Endothelial cell of umbilical vein (primary cell): ENCODE measurements around the gene ITGB2. TPM values are rescaled to one million over a fixed set of nuclear protein-coding genes. Genes with fewer than 3 reads are reported as not detected.
A peak's percentile ranks its signal among the peaks of the same experiment; 100 is the strongest.
"Not testable (repeated sequence)": the region's sequence is repeated elsewhere in the genome, so short reads cannot be mapped to it uniquely, and the experiment has no call there.

Experiments used
- BruUV-seq: library from RNA; stranded (reverse); fragments of 400-500 nt; replicated peaks from 2 replicates; lab custom pipeline; 2021; lab: Mats Ljungman, UMichigan
- CTCF ChIA-PET: fragments of 300-600, 350-600 bp; sonication (Branson Sonifier 250); formaldehyde crosslinking; loops from one replicate; lab custom pipeline; 2021; ENCODE audit warnings: antibody characterized with exemption, inconsistent platforms; lab: Charles Lee
- POLR2A ChIA-PET: fragments of 300-600, 350-600 bp; sonication (Branson Sonifier 250); formaldehyde crosslinking; loops from one replicate; lab custom pipeline; 2021; ENCODE audit warnings: antibody characterized with exemption, inconsistent platforms; lab: Charles Lee
- DNase-seq: peaks from one replicate; pipeline ENCODE4 v3.0.0-alpha.2; 2011; ENCODE audit warnings: low read depth, low spot score
- FAIRE-seq: peaks from 2 replicates; lab custom pipeline; 2011; peaks lifted over from hg19 to GRCh38; lab: Jason Lieb, UNC
- H2AFZ ChIP-seq: 2 replicates; pipeline ENCODE4 v1.6.0; 2012; ENCODE audit warnings: low read depth, low read length, control low read depth, inconsistent platforms
- H3K27ac ChIP-seq: 2 replicates; pipeline ENCODE4 v1.5.1; 2011; ENCODE audit warnings: low read depth, mild to moderate bottlenecking, control low read depth, low read length, moderate library complexity; ENCODE audit not compliant: insufficient read depth
- H3K27me3 ChIP-seq, 2 experiments: 2 replicates each; pipeline versions ENCODE4 v1.6.0 to v1.6.1; 2011; ENCODE audit warnings: low read length in 2 of 2, mixed read lengths in 1 of 2; ENCODE audit not compliant: control insufficient read depth in 2 of 2, insufficient read depth in 2 of 2
- H3K36me3 ChIP-seq, 2 experiments: 2 replicates in 1 of 2; 3 replicates in 1 of 2; pipeline ENCODE4 v1.5.1; 2011; ENCODE audit warnings: low read length in 2 of 2, mild to moderate bottlenecking in 1 of 2, moderate library complexity in 1 of 2; ENCODE audit not compliant: control insufficient read depth in 2 of 2, insufficient read depth in 2 of 2; ENCODE audit errors: extremely low read depth in 1 of 2
- H3K4me1 ChIP-seq: 3 replicates; pipeline ENCODE4 v1.5.1; 2011; ENCODE audit warnings: mild to moderate bottlenecking, low read length; ENCODE audit not compliant: control insufficient read depth, insufficient read depth; ENCODE audit errors: extremely low read depth
- H3K4me2 ChIP-seq: 2 replicates; pipeline ENCODE4 v1.6.1; 2011; ENCODE audit warnings: low read length, control low read depth, mixed read lengths; ENCODE audit not compliant: insufficient read depth
- H3K4me3 ChIP-seq, 3 experiments: fragments of 200-600 bp in 1 of 3; sonication (generic), shearing (Covaris generic) in 1 of 3; replicated peaks in 1 of 3; 2 replicates each; pipeline ENCODE4 v1.5.1; 2011 to 2016; ENCODE audit warnings: control low read depth in 3 of 3, low read length in 3 of 3, mild to moderate bottlenecking in 2 of 3, inconsistent platforms in 1 of 3, low read depth in 1 of 3, moderate library complexity in 1 of 3; ENCODE audit not compliant: insufficient read depth in 1 of 3
- H3K79me2 ChIP-seq: 2 replicates; pipeline ENCODE4 v1.6.0; 2012; ENCODE audit warnings: low read length, inconsistent platforms; ENCODE audit not compliant: control insufficient read depth, insufficient read depth
- H3K9ac ChIP-seq: replicated peaks from 2 replicates; pipeline ENCODE3; 2011; ENCODE audit warnings: low read length, control low read depth; ENCODE audit not compliant: insufficient read depth; ENCODE audit errors: extremely low read depth
- H3K9me1 ChIP-seq: replicated peaks from 3 replicates; pipeline ENCODE4 v1.6.0; 2011; ENCODE audit warnings: mild to moderate bottlenecking, low read length; ENCODE audit not compliant: control insufficient read depth, insufficient read depth; ENCODE audit errors: extremely low read depth
- H3K9me3 ChIP-seq: replicated peaks from 2 replicates; pipeline ENCODE4 v1.5.1; 2012; ENCODE audit warnings: low read length, inconsistent platforms; ENCODE audit not compliant: control insufficient read depth, insufficient read depth
- H4K20me1 ChIP-seq: replicated peaks from 2 replicates; pipeline ENCODE3; 2011; ENCODE audit warnings: mild to moderate bottlenecking, low read length; ENCODE audit not compliant: control insufficient read depth, insufficient read depth; ENCODE audit errors: extremely low read depth
- EZH2 ChIP-seq: IDR thresholded peaks from 2 replicates; pipeline ENCODE4 v1.6.1; 2012; ENCODE audit warnings: borderline replicate concordance, low read depth, mild to moderate bottlenecking, moderate library complexity, low read length, inconsistent platforms; ENCODE audit not compliant: severe bottlenecking
- FOS ChIP-seq: IDR thresholded peaks from 2 replicates; pipeline ENCODE4 v1.6.1; 2011; ENCODE audit warnings: mild to moderate bottlenecking, low read length, moderate library complexity, borderline replicate concordance; ENCODE audit not compliant: insufficient read depth
- GATA2 ChIP-seq: IDR thresholded peaks from 2 replicates; pipeline ENCODE4 v1.7.0; 2011; ENCODE audit warnings: low read depth, mild to moderate bottlenecking, moderate library complexity, mixed read lengths, low read length; ENCODE audit not compliant: insufficient read length, insufficient read depth
- JUN ChIP-seq: IDR thresholded peaks from 2 replicates; pipeline ENCODE4 v1.6.1; 2011; ENCODE audit warnings: borderline replicate concordance, low read depth; ENCODE audit not compliant: insufficient read length, insufficient read depth
- MAX ChIP-seq: IDR thresholded peaks from 2 replicates; pipeline ENCODE4 v1.6.1; 2011; ENCODE audit not compliant: insufficient read depth, insufficient read length
- MYC ChIP-seq: IDR thresholded peaks from one replicate; pipeline ENCODE4 v1.6.1; 2011; ENCODE audit warnings: mild to moderate bottlenecking, low read depth, low read length
- POLR2A ChIP-seq: IDR thresholded peaks from 2 replicates; pipeline ENCODE4 v1.6.1; 2012; ENCODE audit warnings: low read depth, mild to moderate bottlenecking, control low read depth, low read length
- POLR2AphosphoS5 ChIP-seq: IDR thresholded peaks from 2 replicates; pipeline ENCODE4 v1.6.1; 2012; ENCODE audit warnings: low read depth, mild to moderate bottlenecking, control low read depth, low read length, moderate library complexity; ENCODE audit not compliant: insufficient read depth
- dilution Hi-C: fragments of 300-500 bp; cut with MboI; formaldehyde crosslinking; loops from one replicate; pipeline ENCODE4 v1.15.0; 2019; ENCODE audit warnings: low sequenced_read_pairs; ENCODE audit not compliant: extremely low pct_ligation_motif_present
- intact Hi-C: fragments of 100-400 bp; cut with micrococcal nuclease; formaldehyde crosslinking; loops from one replicate; pipeline ENCODE4 v1.10.0; 2022
- polyA plus RNA-seq, 4 experiments: library from polyadenylated mRNA; depleted of rRNA in 3 of 4; stranded (reverse) in 3 of 4; unstranded in 1 of 4; fragments of >200 nt; gene quantifications; 2 replicates each; pipeline versions ENCODE4 v1.2.1 to v1.2.3, GENCODE V29; 2011 to 2012; ENCODE audit warnings: missing spikeins in 1 of 4
- total RNA-seq: library from RNA; stranded (reverse); gene quantifications from 2 replicates; pipeline ENCODE4 v1.2.3, GENCODE V29; 2021
- TF ChIP-seq, protein P1 (sequence below), 2 donors: IDR thresholded peaks; 1 replicate in 1 of 2; 2 replicates in 1 of 2; pipeline ENCODE4 v1.5.1; 2011; ENCODE audit warnings: low read length in 2 of 2, mild to moderate bottlenecking in 2 of 2, moderate library complexity in 2 of 2, control low read depth in 1 of 2, inconsistent platforms in 1 of 2, low read depth in 1 of 2; ENCODE audit not compliant: insufficient read depth in 1 of 2; ENCODE audit errors: extremely low read depth in 1 of 2

Gene ITGB2
- total and polyA plus RNA-seq, 2 donors (not counting 3 experiments of a cell fraction or from before 2014, with no cell fraction given) = 0.39 to 0.91 TPM

- H3K9ac ChIP-seq = peak overlapping the region; percentile 63
- H3K27ac ChIP-seq = peak overlapping the region; percentile 98
- H3K4me1 ChIP-seq = peaks cover 49% of the 10 kb centered on the region
- H3K79me2 ChIP-seq = no peaks in the 10 kb centered on the region
- peak; percentile 94 for DNase-seq
- CTCF ChIA-PET = interaction anchor here (0.6 to 7.1 kb wide), 13 partner anchors 8 to 258 kb away, joined by 3 to 47 read pairs (median 4); no protein-coding TSS in a partner anchor
- H3K27me3 ChIP-seq = no peaks in the 10 kb centered on the region
- H3K36me3 ChIP-seq = no peaks in the 10 kb centered on the region
- H3K9me3 ChIP-seq = no peaks in the 10 kb centered on the region
- H2AFZ ChIP-seq = peak overlapping the region; percentile 34
- peak; percentile 91 for FAIRE-seq
- intact Hi-C loops (loop anchor here (1.0 kb wide), 2 partner anchors 7 to 31 kb away; partner anchors contain the start of gene PTTG1IP), dilution Hi-C loops (no loop called here)
- TF ChIP-seq, protein P1, sequence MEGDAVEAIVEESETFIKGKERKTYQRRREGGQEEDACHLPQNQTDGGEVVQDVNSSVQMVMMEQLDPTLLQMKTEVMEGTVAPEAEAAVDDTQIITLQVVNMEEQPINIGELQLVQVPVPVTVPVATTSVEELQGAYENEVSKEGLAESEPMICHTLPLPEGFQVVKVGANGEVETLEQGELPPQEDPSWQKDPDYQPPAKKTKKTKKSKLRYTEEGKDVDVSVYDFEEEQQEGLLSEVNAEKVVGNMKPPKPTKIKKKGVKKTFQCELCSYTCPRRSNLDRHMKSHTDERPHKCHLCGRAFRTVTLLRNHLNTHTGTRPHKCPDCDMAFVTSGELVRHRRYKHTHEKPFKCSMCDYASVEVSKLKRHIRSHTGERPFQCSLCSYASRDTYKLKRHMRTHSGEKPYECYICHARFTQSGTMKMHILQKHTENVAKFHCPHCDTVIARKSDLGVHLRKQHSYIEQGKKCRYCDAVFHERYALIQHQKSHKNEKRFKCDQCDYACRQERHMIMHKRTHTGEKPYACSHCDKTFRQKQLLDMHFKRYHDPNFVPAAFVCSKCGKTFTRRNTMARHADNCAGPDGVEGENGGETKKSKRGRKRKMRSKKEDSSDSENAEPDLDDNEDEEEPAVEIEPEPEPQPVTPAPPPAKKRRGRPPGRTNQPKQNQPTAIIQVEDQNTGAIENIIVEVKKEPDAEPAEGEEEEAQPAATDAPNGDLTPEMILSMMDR (IDR thresholded peaks at IDR 0.05; ENCODE audit: extremely low read depth in 1 of 2, insufficient read depth in 1 of 2, low read depth in 1 of 2, low read length in 2 of 2) = no peak
- TF ChIP-seq POLR2AphosphoS5 = peak; percentile 77
- peak; percentile 35 for TF ChIP-seq POLR2A
- no peak for TF ChIP-seq MYC
- TF ChIP-seq GATA2 = peak; percentile 44
- no peak for TF ChIP-seq MAX
- peak; percentile 58 for TF ChIP-seq JUN
- TF ChIP-seq EZH2 = no peak
- peak; percentile 49 for TF ChIP-seq FOS
- peak overlapping the region; percentile 58 for H3K4me2 ChIP-seq
- no peaks in the 10 kb centered on the region for H3K9me1 ChIP-seq
- BruUV-seq = no TSS peak
- POLR2A ChIA-PET = no interaction called here
- H4K20me1 ChIP-seq = no peaks in the 10 kb centered on the region
- no peak overlapping the region for H3K4me3 ChIP-seq
Observed at GRCh38 chr21:44880405-44881197, 40.1 kb downstream of the ITGB2 start.

- intact Hi-C loops, H3K27me3 ChIP-seq, dilution Hi-C loops, H4K20me1 ChIP-seq, H3K27ac ChIP-seq, H3K9me1 ChIP-seq, POLR2A ChIA-PET, H3K9me3 ChIP-seq, H3K4me2 ChIP-seq, H3K36me3 ChIP-seq, DNase-seq, H3K4me3 ChIP-seq, BruUV-seq, H3K9ac ChIP-seq, H3K79me2 ChIP-seq, FAIRE-seq, H2AFZ ChIP-seq: not testable (repeated sequence)
- H3K4me1 ChIP-seq = peaks cover 60% of the 10 kb centered on the region
- CTCF ChIA-PET = interaction anchor here (0.6 to 7.1 kb wide), 4 partner anchors 9 to 124 kb away, joined by 3 to 47 read pairs (median 7); no protein-coding TSS in a partner anchor
Observed at GRCh38 chr21:44879238-44879637, 41.5 kb downstream of the ITGB2 start.
